AML-193 (cell line): ENCODE data around the gene HTD2.
"Not testable (repeated sequence)": the region's sequence is repeated elsewhere in the genome, so short reads cannot be mapped to it uniquely, and the experiment has no call there.

ENCODE experiments used
- DNase-seq, 2 experiments: peaks; one replicate each; lab custom pipeline; 2025; lab: John Stamatoyannopoulos, UW

Gene HTD2

DNA sequence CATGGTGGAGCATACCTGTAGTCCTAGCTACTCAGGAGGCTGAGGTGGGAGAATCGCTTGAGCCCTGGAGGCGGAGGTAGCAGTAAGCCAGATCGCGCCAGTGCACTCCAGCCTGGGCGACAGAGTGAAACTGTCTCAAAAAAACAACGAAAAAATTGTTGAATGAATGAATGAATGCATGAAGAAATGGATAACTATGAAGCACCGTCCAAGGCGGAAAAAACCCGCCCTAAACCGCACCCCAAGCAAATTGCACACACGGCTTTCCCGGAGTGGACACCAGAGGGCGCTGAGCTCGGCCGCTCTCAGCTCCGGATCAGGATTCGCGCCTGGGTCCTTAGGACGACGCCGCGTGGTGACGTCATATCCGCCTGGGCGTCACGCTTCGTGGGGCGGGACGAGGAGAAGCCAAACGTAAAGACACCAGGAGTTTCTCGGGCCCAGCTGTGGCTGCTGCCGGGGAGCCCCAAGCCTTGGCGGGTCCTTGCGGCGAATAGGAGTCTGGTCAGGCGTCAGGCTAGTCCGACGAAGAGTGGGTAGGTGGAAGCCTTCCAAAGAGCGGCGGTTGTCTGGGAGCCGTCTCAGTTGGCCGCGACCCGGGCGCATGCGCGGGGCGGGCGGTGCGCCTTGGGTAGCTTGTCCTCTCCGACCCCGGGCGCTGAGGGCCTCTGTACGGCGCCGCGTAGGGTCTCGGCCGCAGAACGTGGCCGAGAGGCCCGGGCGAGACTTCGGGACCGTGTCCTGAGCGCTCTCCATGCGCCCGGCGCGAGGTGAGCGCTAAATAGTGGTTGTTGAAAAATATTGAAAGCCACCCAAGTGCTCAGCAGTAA, at the start of gene HTD2, which contains the start of gene RPP14:
Gene HTD2 (plus strand): TSS at position 639 of the 830 bp plus-strand sequence. CDS start 11,094 bp downstream, outside the sequence.
Gene RPP14 (plus strand): TSS at position 364 of the 830 bp plus-strand sequence. CDS start 4,085 bp downstream, outside the sequence.
- peak; percentile 97 to 98 for DNase-seq

DNA sequence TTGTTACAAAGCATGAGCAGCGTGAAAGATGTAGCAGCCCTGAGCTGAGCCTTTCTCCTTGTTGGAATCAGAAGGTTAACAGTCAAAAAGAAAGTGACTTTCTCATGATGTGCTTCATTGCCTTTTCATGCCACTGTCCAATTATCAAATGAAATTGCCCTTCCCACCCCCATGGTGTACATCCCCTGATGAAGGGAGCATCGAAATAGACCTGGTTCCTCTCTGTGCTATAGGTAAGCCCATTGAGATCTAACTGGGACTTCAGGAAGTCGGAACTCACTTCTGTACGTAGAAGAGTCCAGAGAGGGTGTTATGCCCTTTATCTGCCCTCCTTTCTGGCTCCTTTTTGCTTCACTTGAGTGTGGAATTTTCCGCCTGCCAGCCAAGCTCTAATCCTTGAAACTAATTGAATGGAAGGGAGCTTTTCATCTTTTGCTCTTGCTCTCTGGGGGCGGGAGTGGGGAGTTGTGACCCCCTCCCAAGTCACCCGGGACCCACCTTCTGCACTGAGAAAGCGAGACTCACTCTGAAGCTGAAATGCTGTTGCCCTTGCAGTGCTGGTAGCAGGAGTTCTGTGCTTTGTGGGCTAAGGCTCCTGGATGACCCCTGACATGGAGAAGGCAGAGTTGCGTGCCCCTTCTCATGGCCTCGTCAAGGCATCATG, 47.8 kb upstream of the HTD2 start:
- no peak for DNase-seq

DNA sequence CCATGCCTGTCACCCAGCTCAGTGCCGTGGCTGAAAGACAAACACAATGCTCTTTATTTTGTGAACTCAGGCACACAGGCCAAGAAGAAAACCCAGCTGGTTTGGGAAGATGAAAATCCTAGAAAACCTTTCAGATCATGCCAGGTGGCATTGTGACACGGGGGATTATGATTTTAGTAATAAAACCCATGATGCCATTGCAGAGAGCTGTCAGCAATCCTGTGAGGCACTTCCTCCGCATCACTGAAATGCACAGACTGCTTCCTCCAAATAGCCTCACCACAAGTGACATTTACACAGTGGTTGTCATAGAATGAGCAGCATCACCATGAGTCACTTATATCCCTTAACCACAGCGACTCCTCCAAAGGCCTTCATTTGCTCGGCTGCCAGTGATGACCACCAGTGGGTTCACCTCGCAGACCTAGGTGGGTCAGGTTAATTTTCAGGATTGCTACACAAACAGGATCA, 46.0 kb upstream of the HTD2 start:
- DNase-seq, result peak in 1 of 2 experiments; percentile 22

DNA sequence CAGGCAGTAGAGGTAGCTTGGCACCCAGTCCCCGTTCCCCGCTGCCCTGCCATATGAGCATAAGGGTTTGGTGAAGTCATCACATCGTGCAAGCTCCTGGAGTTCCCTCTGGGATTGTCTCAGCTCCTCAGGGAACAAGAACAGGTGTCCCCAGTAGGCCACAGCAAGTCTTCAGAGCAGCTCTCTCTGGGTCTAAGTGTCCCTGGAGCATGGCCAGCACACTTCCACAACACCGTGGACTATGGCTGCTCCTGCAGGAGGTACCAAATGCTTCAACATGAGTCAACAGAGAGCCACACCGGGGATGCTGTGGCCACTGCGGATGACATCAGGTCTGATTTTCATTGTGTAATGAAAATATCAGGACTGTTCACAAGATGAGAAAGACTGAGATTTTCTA, 45.6 kb upstream of the HTD2 start:
- DNase-seq, result no peak

DNA sequence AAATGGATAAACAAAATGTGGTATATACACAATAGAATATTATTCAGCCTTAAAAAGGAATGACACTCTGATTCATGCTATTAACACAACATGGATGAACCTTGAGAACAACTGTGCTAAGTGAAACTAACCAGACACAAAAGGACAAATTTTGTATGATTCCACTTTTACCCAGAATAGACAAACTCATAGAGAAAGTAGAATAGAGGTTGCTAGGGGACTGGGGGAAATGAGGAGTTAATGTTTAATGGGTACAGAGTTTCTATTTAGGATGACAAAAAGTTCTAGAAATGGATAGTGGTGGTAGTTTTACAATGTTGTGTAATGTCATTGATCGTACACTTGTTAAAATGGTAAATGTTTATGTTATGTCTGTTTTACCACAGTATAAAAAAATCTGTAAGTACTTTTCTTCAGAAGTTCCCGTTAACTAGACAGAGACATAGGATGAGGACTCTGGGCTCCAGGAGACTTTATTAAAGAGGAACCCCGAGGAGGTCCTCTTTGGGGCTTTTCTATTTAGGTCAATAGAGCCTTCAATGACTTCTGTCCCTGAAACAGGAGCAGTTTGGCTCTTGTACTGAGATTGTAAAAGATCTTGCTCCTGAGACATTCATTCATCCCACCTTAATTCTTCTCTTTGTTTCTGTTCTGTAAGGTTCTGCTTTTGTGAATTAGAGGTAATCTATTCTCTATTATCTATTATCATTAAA, 44.2 kb upstream of the HTD2 start:
- DNase-seq, result no peak

DNA sequence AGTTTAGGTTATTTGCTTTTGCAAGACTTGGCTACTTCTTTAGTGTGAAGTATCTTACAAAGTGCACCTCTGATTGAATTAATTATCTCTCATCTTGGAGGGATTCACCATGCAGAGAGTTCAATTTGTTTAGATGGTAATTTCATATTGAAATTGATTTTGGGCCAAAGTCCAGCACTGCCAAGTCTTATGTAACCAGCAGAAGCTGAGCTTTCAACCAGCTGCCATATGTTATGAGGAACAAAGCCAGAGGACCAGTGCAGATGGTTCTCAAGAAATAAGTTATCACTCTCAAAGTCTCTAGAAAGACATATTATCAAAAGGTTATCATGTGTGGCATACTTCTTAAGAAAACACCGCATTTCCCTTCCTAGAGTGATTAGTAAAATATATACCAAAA, 39.7 kb upstream of the HTD2 start:
- no peak for DNase-seq

DNA sequence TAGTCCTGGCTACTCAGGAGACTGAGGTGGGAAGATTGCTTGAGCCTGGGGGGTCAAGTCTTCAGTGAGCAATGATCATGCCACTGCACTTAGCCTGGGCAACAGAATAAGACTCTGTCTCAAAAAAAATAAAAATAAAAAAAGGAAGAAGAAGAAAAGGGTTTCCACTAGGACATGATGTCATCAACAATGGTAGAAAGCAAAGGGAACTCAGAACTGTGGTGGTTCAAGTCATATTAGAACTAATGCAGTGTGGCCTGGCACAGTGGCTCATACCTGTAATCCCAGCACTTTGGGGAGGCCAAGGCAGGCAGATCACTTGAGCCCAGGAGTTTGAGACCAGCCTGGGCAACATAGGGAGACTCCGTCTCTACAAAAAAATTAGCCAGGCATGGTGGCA, 38.8 kb upstream of the HTD2 start:
- DNase-seq, result not testable (repeated sequence)

DNA sequence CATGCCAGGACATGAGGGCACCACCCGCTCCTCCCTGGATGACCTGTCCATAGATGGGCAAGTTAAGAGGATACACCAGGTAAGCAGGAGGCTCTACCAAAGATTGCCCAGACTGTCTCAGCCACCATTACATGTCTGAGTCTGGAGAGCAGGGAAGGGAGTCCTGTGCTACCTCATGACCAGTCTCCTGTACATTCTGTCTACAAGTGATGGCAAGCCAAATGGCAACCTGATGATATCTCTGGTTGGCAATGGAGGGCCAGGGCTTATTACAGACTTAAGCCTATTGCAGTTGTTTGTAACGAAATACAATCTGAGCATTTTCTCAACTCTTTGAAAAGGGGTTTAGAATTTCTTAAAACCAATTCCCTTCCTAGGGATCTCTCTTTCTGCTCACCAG, 37.0 kb upstream of the HTD2 start:
- no peak for DNase-seq

- DNase-seq, result no peak
Measured at GRCh38 chr3:58270485-58270884, 35.8 kb upstream of the HTD2 start.

DNA sequence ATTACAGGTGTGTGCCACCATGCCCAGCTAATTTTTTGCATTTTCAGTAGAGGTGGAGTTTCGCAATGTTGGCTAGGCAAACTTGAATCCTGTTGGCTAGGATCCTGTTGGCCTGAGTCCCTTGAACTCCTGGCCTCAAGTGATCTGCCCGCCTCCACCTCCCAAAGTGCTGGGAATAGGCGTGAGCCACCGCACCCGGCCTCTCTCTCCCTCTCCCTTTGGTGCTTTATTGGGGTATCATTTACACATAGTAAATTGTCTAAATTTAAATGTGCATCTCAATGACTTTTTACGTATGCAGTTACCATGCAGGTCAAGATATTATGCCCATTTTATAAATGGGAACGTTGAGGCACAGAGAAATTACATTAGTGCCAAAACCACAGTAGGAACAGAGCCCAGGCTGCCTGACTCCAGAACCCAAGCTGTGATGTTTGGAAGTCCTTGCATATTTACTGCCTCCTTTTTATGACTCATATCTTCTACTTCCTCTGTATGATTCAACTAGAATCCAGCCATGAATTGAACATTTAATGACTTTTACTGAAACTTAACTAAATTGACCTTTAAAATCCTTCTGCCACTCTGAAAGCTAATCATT, 34.3 kb upstream of the HTD2 start:
- DNase-seq, result peak; percentile 17 to 25

- DNase-seq, result no peak
Measured at GRCh38 chr3:58272891-58273290, 33.4 kb upstream of the HTD2 start.

- DNase-seq, result not testable (repeated sequence)
Measured at GRCh38 chr3:58273362-58273761, 33.0 kb upstream of the HTD2 start.

GRCh38 chr3:58274027-58274614, 32.2 kb upstream of the HTD2 start:
- DNase-seq, result no peak

DNA sequence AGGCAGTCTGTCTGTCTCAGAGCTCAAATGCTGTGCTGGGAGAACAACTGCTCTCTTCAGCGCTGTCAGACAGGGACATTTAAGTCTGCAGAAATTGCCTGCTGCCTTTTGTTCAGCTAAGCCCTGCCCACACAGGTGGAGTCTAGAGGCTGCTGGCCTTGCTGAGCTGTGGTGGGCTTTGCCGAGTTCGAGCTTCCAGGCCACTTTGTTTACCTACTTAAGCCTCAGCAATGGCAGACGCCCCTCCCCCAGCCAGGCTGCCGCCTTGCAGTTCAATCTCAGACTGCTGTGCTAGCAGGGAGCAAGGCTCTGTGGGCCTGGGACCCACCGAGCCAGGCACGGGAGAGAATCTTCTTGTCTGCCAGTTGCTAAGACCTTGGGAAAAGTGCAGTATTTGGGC, 25.3 kb upstream of the HTD2 start:
- DNase-seq, result no peak

GRCh38 chr3:58285334-58285733, 21.0 kb upstream of the HTD2 start:
- DNase-seq, result no peak

GRCh38 chr3:58287354-58287753, 19.0 kb upstream of the HTD2 start:
- DNase-seq, result no peak

DNA sequence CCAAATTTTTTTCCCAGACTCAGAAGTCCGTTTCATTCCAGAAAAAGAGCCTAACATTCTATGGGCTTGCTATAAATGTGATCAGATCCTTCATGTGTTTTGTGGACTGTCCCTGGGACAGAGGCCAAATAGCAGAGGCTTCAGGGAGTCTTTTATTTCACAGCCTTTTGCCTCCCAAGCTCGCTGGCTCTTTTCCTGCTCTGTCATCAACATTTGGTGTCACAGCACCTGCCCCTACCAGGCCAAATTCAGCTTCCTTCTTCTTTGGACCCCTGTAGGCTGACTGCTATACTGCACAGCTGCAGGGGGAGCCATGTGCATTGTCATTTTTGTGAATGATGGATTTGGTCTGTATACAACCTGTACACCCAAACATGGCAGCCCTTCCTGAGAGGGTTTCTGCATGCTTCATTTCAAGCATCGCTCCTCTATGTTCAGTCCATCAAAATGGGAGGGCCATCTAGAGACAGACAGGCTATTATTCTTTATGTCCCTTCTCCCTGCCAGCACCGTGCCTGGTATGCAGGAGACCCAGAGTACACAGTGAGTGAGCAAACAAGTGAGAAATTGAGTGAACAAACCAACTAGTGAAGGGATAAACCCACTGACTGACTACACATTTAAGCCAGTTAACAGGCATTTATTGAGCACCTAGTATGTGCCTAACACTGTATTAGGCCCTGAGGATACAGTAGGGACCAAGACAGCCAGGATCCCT, 18.1 kb upstream of the HTD2 start:
- DNase-seq, result no peak

GRCh38 chr3:58288964-58289613, 17.2 kb upstream of the HTD2 start:
- not testable (repeated sequence) for DNase-seq

DNA sequence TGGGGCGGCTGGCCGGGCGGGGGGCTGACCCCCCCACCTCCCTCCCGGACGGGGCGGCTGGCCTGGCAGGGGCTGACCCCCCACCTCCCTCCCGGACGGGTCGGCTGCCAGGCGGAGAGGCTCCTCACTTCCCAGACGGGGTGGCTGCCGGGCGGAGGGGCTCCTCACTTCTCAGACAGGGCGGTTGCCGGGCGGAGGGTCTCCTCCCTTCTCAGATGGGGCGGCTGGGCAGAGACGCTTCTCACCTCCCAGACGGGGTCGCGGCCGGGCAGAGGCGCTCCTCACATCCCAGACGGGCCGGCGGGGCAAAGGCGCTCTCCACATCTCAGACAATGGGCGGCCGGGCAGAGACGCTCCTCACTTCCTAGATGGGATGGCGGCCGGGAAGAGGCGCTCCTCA, 15.9 kb upstream of the HTD2 start:
- DNase-seq, result not testable (repeated sequence)

DNA sequence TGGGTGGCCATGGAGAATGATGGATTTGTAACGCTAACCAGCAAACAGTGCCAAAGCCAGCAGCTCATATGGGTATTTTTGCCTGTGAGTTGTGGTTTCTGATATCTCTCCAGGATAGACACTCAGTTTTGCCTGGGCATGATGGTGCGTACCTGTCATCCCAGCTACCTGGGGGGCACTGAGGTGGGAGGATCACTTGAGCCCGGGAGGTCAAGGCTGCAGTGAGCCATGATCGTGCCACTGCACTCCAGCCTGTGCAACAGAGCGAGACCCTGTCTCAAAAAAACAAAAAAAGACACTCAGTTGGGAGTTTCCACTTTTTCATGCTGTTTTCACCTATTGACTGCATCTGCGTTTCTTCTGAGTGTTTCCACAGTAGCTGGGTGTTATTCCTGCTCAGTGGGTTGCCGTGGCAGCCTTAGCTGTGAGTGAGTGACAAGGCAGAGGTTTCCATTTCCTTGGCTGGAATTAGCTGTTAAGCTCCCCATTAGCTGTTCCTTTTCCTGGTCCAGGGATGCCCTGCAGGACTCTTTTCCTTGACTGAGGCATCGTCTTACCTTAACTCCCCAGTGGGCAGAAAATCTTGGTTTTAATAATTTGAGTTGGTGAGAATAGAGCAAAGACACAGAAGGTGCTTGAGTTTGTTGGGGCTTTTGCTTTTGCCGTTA, 14.5 kb upstream of the HTD2 start:
- DNase-seq, result no peak
